ENCODE measurements around the gene FHAD1. TPM values are rescaled to one million over a fixed set of nuclear protein-coding genes. Genes with fewer than 3 reads are reported as not detected.

The FHAD1 gene
- total and polyA plus RNA-seq, 9 of the 15 experiments (the other 6 are each of a cell fraction or from before 2014, with no cell fraction given) = 0.32 to 2.1 (median 1.5) TPM; not detected in 1

DNA sequence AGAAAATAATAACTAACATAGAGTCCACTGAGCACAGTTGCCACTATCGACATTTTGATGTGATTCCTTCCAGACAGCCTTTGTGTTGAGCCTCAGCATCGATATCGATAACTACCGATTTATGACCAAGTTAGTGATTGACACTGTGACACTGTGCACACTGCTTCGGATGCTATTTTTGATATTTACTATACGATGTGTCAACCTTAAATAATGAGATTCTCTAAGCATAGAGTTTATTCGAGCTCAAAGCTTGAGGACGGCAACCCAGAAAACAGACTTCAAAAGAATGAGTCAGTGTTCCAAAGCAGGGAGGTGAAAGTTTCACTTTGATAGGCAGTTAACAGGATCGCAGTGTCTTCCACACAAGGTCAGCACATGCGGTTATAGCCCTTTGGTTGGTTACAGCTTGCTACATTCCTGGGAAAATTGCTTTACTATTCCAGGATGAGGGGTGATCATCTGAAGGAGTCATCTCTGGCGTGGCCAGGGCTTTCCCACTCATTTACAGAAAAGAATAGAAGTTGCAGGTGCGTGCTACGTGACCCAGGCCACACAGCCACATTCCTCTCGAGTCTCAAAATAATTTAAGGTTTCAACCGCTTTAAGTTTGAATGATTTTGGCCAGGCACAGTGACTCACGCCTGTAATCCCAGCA is 109.1 kb downstream of the FHAD1 start:
- Histone ChIP-seq H3K27ac (ENCODE audit: extremely low read depth, low read depth, low read length) (no peak overlapping the region), H3K79me2 (ENCODE audit: control insufficient read depth, insufficient read depth, low read length) (no peaks in the 10 kb centered on the region), H3K4me3 (no peak overlapping the region), H3K4me2 (ENCODE audit: insufficient read depth, low read length) (no peak overlapping the region), H3K4me1 (replicated peaks in 1 of 2; ENCODE audit: control insufficient read depth in 2 of 2, insufficient read depth in 2 of 2, low read length in 2 of 2) (peaks cover 17 to 31% of the 10 kb centered on the region in 2 experiments), H3K27me3 (ENCODE audit: control insufficient read depth in 2 of 2, insufficient read depth in 2 of 2, low read length in 2 of 2) (no peaks in the 10 kb centered on the region), H3K9me3 (replicated peaks; ENCODE audit: control insufficient read depth, insufficient read depth, low read depth, low read length) (no peaks in the 10 kb centered on the region), H3K9me1 (ENCODE audit: control insufficient read depth, insufficient read depth, low read length) (no peaks in the 10 kb centered on the region), H2AFZ (ENCODE audit: low read depth, low read length) (peak overlapping the region; percentile 30; the same call in 1 of the 2 replicates), H4K20me1 (replicated peaks; ENCODE audit: control insufficient read depth, insufficient read depth, low read length) (no peaks in the 10 kb centered on the region), H3K9ac (ENCODE audit: insufficient read depth in 1 of 2, low read depth in 2 of 2, low read length in 2 of 2) (peak overlapping the region in 1 of 2 experiments; percentile 11; a peak in 1 of 4 replicates), H3K36me3 (ENCODE audit: control insufficient read depth, insufficient read depth, low read length) (no peaks in the 10 kb centered on the region)
- intact Hi-C loops (cut with micrococcal nuclease) (no loop called here), in situ Hi-C loops (cut with MboI) (no loop called here)
- FAIRE-seq (no peak), ATAC-seq (no peak), DNase-seq (ENCODE audit: extremely low read depth in 1 of 4, low spot score in 3 of 4) (no peak)
- TF ChIP-seq FOSL1 (tag; conservative IDR thresholded peaks at IDR 0.05) = 0 out of 2 replicates have a peak, but pooled peaks have one; percentile 16
- no peak for TF ChIP-seq JUND (IDR thresholded peaks at IDR 0.05; ENCODE audit: borderline replicate concordance, low read depth, low read length)
- TF ChIP-seq JUND (tag; IDR thresholded peaks at IDR 0.05; ENCODE audit: borderline replicate concordance, low read depth, low read length) = 0 out of 3 replicates have a peak, but pooled peaks have one; percentile 28
- TF ChIP-seq NFE2 (IDR thresholded peaks at IDR 0.05; ENCODE audit: low read depth) = 0 out of 2 replicates have a peak, but pooled peaks have one; percentile 12
- no peak for TF ChIP-seq FUS (optimal IDR thresholded peaks at IDR 0.05; ENCODE audit: low read depth, low read length)
- TF ChIP-seq, protein P1, sequence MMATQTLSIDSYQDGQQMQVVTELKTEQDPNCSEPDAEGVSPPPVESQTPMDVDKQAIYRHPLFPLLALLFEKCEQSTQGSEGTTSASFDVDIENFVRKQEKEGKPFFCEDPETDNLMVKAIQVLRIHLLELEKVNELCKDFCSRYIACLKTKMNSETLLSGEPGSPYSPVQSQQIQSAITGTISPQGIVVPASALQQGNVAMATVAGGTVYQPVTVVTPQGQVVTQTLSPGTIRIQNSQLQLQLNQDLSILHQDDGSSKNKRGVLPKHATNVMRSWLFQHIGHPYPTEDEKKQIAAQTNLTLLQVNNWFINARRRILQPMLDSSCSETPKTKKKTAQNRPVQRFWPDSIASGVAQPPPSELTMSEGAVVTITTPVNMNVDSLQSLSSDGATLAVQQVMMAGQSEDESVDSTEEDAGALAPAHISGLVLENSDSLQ (IDR thresholded peaks at IDR 0.05) = peak; percentile 41
- CTCF ChIA-PET (ENCODE audit: low intra/inter-chr PET ratio) = interaction anchor here (0.6 kb wide), 1 partner anchor 145 kb away, joined by 3 read pairs; no protein-coding TSS in a partner anchor
- no TSS peak for BruUV-seq (replicated peaks)
- POLR2A ChIA-PET = interaction anchor here (0.6 kb wide), 1 partner anchor 26 kb away, joined by 3 read pairs; no protein-coding TSS in a partner anchor
- 52% methylated on average over 16 of the region's 16 CpGs for WGBS (ENCODE audit: insufficient coverage, low coverage, missing lambda C conversion rate)

Measured in K562 (cell line).